Measurements from ENCODE around the gene KCTD16. TPM values are rescaled to one million over a fixed set of nuclear protein-coding genes. Genes with fewer than 3 reads are reported as not detected.
A peak's percentile ranks its signal among the peaks of the same experiment; 100 is the strongest.

The KCTD16 gene
- total RNA-seq (1 to 10 TPM in 1 of 4 donors, under 1 TPM in 3; 0.31 to 1.1 (median 0.55) TPM), polyA plus RNA-seq (0.07 TPM)
- long read RNA-seq, donor 1, result 0 reads
- long read RNA-seq, donor 2, result 0 reads
- long read RNA-seq, donor 3, result 0 reads
- long read RNA-seq, donor 4, result 0 reads

- H3K9me3 ChIP-seq (ENCODE audit: control insufficient read depth, low read length), result no peaks in the 10 kb centered on the region
- intact Hi-C loops (cut with DNase I), result no loop called here
These were observed at the start of gene KCTD16, which contains the start of gene YIPF5 for GRCh38 chr5:144170276-144171024. Gene KCTD16 (plus strand): TSS chr5:144170873. Gene YIPF5 (minus strand): TSS chr5:144170659. CDS start chr5:144169955, 704 bp downstream.

DNA sequence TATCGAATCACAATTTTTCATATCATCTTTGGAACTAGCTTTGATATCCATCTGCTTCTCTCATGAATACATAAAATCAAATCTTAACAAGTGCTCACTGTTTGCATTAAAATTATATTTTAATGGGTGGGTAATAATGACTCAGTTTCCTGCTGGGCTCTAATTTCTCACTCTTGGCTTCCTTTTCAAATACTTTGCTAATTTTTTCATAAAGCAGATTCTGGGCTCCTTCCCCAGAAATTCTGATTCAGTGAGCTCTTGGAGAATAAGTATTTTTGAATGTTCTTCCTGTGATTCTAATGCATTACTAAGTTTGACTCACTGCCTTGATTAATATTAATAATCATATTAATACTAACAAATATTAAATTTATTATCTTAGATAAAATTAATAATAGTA is 49.1 kb upstream of the KCTD16 start:
- no peak for ATAC-seq
- Histone ChIP-seq H3K27ac (ENCODE audit: low read length) (no peak overlapping the region), H3K9me3 (ENCODE audit: control insufficient read depth, low read length) (no peaks in the 10 kb centered on the region), H3K4me3 (ENCODE audit: low read length) (no peak overlapping the region), H3K27me3 (ENCODE audit: control insufficient read depth, insufficient read depth) (no peaks in the 10 kb centered on the region), H3K4me1 (ENCODE audit: control insufficient read depth, insufficient read depth, low read length) (no peaks in the 10 kb centered on the region)
- 74% methylated on average over 1 of the region's 1 CpG for WGBS
- no peak for DNase-seq
- intact Hi-C loops (cut with DNase I), result loop anchor here in 1 of 4 donors (10.0 kb wide), 1 partner anchor 287 kb away; no protein-coding TSS in a partner anchor

More at GRCh38 chr5:144170276-144171024, at the start of gene KCTD16, which contains the start of gene YIPF5:
- peak; percentile 100 for ATAC-seq
- DNase-seq, result peak; percentile 96 to 98 (median 98)
- Histone ChIP-seq H3K27me3 (ENCODE audit: control insufficient read depth, insufficient read depth) (no peaks in the 10 kb centered on the region), H3K4me3 (ENCODE audit: low read length) (peak within 1 kb of the TSS; percentile 70), H3K27ac (ENCODE audit: low read length) (peak within 1 kb of the TSS; percentile 26), H3K4me1 (ENCODE audit: control insufficient read depth, insufficient read depth, low read length) (no peaks in the 10 kb centered on the region)
- under 1% methylated on average over 39 of the region's 39 CpGs for WGBS

- intact Hi-C loops (cut with DNase I), result loop anchor here in 1 of 4 donors (10.0 kb wide), 1 partner anchor 287 kb away; no protein-coding TSS in a partner anchor
- Histone ChIP-seq H3K27ac (ENCODE audit: low read length) (no peak overlapping the region), H3K9me3 (ENCODE audit: control insufficient read depth, low read length) (no peaks in the 10 kb centered on the region), H3K4me3 (ENCODE audit: low read length) (no peak overlapping the region), H3K27me3 (ENCODE audit: control insufficient read depth, insufficient read depth) (no peaks in the 10 kb centered on the region), H3K4me1 (ENCODE audit: control insufficient read depth, insufficient read depth, low read length) (no peaks in the 10 kb centered on the region)
- DNase-seq, result no peak
- WGBS, result 55% methylated on average over 2 of the region's 2 CpGs
- ATAC-seq, result no peak
These were observed 48.6 kb upstream of the KCTD16 start for GRCh38 chr5:144122081-144122480.

DNA sequence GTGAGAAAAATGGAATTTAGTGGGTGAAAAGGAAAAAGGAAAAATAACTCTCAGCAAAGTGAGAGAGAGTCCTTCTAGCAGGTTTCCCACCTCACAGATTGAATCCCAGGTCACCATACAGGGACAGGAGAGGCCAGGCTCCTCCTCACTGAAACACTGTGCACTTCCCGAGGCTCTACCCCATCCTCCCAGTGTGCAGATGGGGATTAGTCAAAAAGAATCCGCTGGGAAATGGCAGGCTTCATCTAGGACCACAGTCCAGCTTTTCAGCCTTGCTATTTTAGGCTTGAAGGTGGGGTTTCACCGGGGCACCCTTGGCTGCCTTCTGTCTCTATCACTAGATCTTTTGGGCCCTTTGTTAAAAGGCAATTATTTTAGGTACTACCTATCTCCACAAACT is 48.0 kb upstream of the KCTD16 start:
- intact Hi-C loops (cut with DNase I), result loop anchor here in 1 of 4 donors (10.0 kb wide), 1 partner anchor 288 kb away; no protein-coding TSS in a partner anchor
- ATAC-seq (no peak), DNase-seq (no peak)
- no peaks in the 10 kb centered on the region for H3K27me3 ChIP-seq (ENCODE audit: control insufficient read depth, insufficient read depth)
- H3K9me3 ChIP-seq (ENCODE audit: control insufficient read depth, low read length), result no peaks in the 10 kb centered on the region
- no peak overlapping the region for H3K4me3 ChIP-seq (ENCODE audit: low read length)
- no peak overlapping the region for H3K27ac ChIP-seq (ENCODE audit: low read length)
- no peaks in the 10 kb centered on the region for H3K4me1 ChIP-seq (ENCODE audit: control insufficient read depth, insufficient read depth, low read length)
- 88% methylated on average over 3 of the region's 3 CpGs for WGBS

- intact Hi-C loops (cut with DNase I), result loop anchor here in 1 of 4 donors (10.0 kb wide), 1 partner anchor 290 kb away; no protein-coding TSS in a partner anchor
- H3K27me3 ChIP-seq (ENCODE audit: control insufficient read depth, insufficient read depth), result no peaks in the 10 kb centered on the region
- no peak overlapping the region for H3K4me3 ChIP-seq (ENCODE audit: low read length)
- 58% methylated on average over 4 of the region's 4 CpGs for WGBS
- H3K4me1 ChIP-seq (ENCODE audit: control insufficient read depth, insufficient read depth, low read length), result no peaks in the 10 kb centered on the region
- no peak overlapping the region for H3K27ac ChIP-seq (ENCODE audit: low read length)
- DNase-seq (no peak), ATAC-seq (no peak)
- no peaks in the 10 kb centered on the region for H3K9me3 ChIP-seq (ENCODE audit: control insufficient read depth, low read length)
These were observed 45.4 kb upstream of the KCTD16 start for GRCh38 chr5:144125163-144125726.

DNA sequence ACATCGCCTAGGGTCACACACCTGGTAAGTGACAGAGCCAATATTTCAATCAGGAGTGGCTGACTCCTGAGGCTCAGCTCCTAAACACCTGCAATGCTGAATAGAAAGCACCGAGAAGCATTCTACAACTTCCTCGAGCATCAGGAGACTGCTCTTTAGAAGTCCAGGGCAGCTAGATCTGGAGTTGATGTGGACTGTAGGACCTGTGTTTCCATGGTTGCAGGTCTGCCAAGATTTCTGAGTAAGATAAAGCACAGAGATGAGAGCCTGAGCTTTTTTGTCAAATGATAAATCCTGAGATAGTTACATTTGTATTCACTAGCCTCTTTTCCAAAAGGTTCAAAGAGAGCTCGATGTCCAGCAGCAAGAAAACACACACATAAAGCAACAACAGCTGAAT is 44.0 kb upstream of the KCTD16 start:
- Histone ChIP-seq H3K27me3 (ENCODE audit: control insufficient read depth, insufficient read depth) (no peaks in the 10 kb centered on the region), H3K4me1 (ENCODE audit: control insufficient read depth, insufficient read depth, low read length) (no peaks in the 10 kb centered on the region), H3K4me3 (ENCODE audit: low read length) (no peak overlapping the region), H3K27ac (ENCODE audit: low read length) (no peak overlapping the region), H3K9me3 (ENCODE audit: control insufficient read depth, low read length) (no peaks in the 10 kb centered on the region)
- WGBS, result 94% methylated on average over 4 of the region's 4 CpGs
- intact Hi-C loops (cut with DNase I), result loop anchor here in 1 of 4 donors (10.0 kb wide), 1 partner anchor 292 kb away; no protein-coding TSS in a partner anchor
- no peak for ATAC-seq
- no peak for DNase-seq

GRCh38 chr5:144128844-144129243 is 41.8 kb upstream of the KCTD16 start:
- no peaks in the 10 kb centered on the region for H3K27me3 ChIP-seq (ENCODE audit: control insufficient read depth, insufficient read depth)
- DNase-seq, result no peak
- intact Hi-C loops (cut with DNase I), result loop anchor here in 1 of 4 donors (10.0 kb wide), 1 partner anchor 294 kb away; no protein-coding TSS in a partner anchor
- H3K9me3 ChIP-seq (ENCODE audit: control insufficient read depth, low read length), result no peaks in the 10 kb centered on the region
- H3K27ac ChIP-seq (ENCODE audit: low read length), result no peak overlapping the region
- 88% methylated on average over 4 of the region's 4 CpGs for WGBS
- H3K4me1 ChIP-seq (ENCODE audit: control insufficient read depth, insufficient read depth, low read length), result no peaks in the 10 kb centered on the region
- H3K4me3 ChIP-seq (ENCODE audit: low read length), result no peak overlapping the region
- no peak for ATAC-seq

DNA sequence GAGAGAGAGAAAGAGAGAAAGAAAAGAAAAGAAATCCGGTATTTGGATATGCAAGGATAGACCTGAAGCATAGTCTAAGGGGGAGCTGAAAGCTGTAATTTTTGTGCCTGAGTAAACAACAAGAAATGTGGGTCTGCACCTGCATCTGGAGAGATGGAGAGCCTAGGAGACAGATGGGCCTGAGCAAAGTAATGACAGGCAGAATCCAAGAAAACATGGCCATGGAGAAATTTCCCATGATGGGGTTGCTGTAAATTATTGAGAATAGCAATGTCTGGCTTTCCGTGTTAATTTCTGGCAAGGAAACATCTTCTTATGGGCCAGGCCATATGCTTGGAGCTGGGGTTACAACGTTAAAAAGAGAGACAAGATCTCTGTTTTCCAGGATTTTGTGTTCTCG is 40.4 kb upstream of the KCTD16 start:
- ATAC-seq, result no peak
- WGBS, result 87% methylated on average over 4 of the region's 4 CpGs

GRCh38 chr5:144131261-144131660 is 39.4 kb upstream of the KCTD16 start:
- Histone ChIP-seq H3K27ac (ENCODE audit: low read length) (no peak overlapping the region), H3K27me3 (ENCODE audit: control insufficient read depth, insufficient read depth) (no peaks in the 10 kb centered on the region), H3K4me1 (ENCODE audit: control insufficient read depth, insufficient read depth, low read length) (peaks cover 1% of the 10 kb centered on the region), H3K9me3 (ENCODE audit: control insufficient read depth, low read length) (no peaks in the 10 kb centered on the region), H3K4me3 (ENCODE audit: low read length) (no peak overlapping the region)
- ATAC-seq, result no peak
- DNase-seq, result no peak
- intact Hi-C loops (cut with DNase I), result no loop called here
- 67% methylated on average over 4 of the region's 4 CpGs for WGBS

More for the DNA sequence above, 40.4 kb upstream of the KCTD16 start:
- peaks cover 1% of the 10 kb centered on the region for H3K4me1 ChIP-seq (ENCODE audit: control insufficient read depth, insufficient read depth, low read length)
- no peak overlapping the region for H3K27ac ChIP-seq (ENCODE audit: low read length)
- intact Hi-C loops (cut with DNase I), result no loop called here
- no peak overlapping the region for H3K4me3 ChIP-seq (ENCODE audit: low read length)
- no peaks in the 10 kb centered on the region for H3K27me3 ChIP-seq (ENCODE audit: control insufficient read depth, insufficient read depth)
- H3K9me3 ChIP-seq (ENCODE audit: control insufficient read depth, low read length), result no peaks in the 10 kb centered on the region
- DNase-seq, result no peak

- intact Hi-C loops (cut with DNase I), result no loop called here
- ATAC-seq, result no peak
- no peak overlapping the region for H3K4me3 ChIP-seq (ENCODE audit: low read length)
- DNase-seq, result no peak
- H3K27me3 ChIP-seq (ENCODE audit: control insufficient read depth, insufficient read depth), result no peaks in the 10 kb centered on the region
- peaks cover 1% of the 10 kb centered on the region for H3K4me1 ChIP-seq (ENCODE audit: control insufficient read depth, insufficient read depth, low read length)
- H3K9me3 ChIP-seq (ENCODE audit: control insufficient read depth, low read length), result no peaks in the 10 kb centered on the region
- WGBS, result 92% methylated on average over 4 of the region's 4 CpGs
- H3K27ac ChIP-seq (ENCODE audit: low read length), result no peak overlapping the region
These were observed 37.5 kb upstream of the KCTD16 start for GRCh38 chr5:144133050-144133633.

All from right cardiac atrium (tissue), 5 donors.